Osteoblast (primary cell): Measurements from ENCODE around the gene PPARGC1A. TPM values are rescaled to one million over a fixed set of nuclear protein-coding genes. Genes with fewer than 3 reads are reported as not detected.

ENCODE experiments used
- DNase-seq: peaks from one replicate; pipeline ENCODE4 v3.0.0; 2011; ENCODE audit warnings: low spot score, mixed read lengths; ENCODE audit not compliant: insufficient read length; ENCODE audit errors: missing footprints
- H2AFZ ChIP-seq: 2 replicates; pipeline ENCODE4 v1.6.0; 2011; ENCODE audit warnings: mild to moderate bottlenecking, low read length
- H3K27ac ChIP-seq: 2 replicates; pipeline ENCODE4 v1.5.1; 2011; ENCODE audit warnings: mild to moderate bottlenecking, low read depth, low read length, moderate library complexity
- H3K27me3 ChIP-seq: 2 replicates; pipeline ENCODE4 v1.6.0; 2012; ENCODE audit warnings: mild to moderate bottlenecking, control low read depth, inconsistent platforms, low read length, moderate library complexity; ENCODE audit not compliant: insufficient read depth
- H3K36me3 ChIP-seq: 2 replicates; pipeline ENCODE4 v1.5.1; 2011; ENCODE audit warnings: mild to moderate bottlenecking, low read length, control low read depth, moderate library complexity; ENCODE audit not compliant: insufficient read depth
- H3K4me1 ChIP-seq: 2 replicates; pipeline ENCODE4 v1.5.1; 2011; ENCODE audit warnings: mild to moderate bottlenecking, low read length, control low read depth, moderate library complexity; ENCODE audit not compliant: insufficient read depth
- H3K4me2 ChIP-seq: 2 replicates; pipeline ENCODE4 v1.6.0; 2011; ENCODE audit warnings: mild to moderate bottlenecking, low read length; ENCODE audit not compliant: insufficient read depth
- H3K4me3 ChIP-seq: fragments of 200-600 bp; sonication (generic); 3 replicates; pipeline ENCODE4 v1.5.1; 2012; ENCODE audit warnings: mild to moderate bottlenecking, low read length, inconsistent platforms; ENCODE audit not compliant: insufficient read depth
- H3K79me2 ChIP-seq: 2 replicates; pipeline ENCODE4 v1.6.0; 2012; ENCODE audit warnings: mild to moderate bottlenecking, low read length, control low read depth, inconsistent platforms; ENCODE audit not compliant: insufficient read depth
- H3K9me3 ChIP-seq: 2 replicates; pipeline ENCODE4 v1.5.1; 2011; ENCODE audit warnings: low read depth, low read length, control low read depth
- H4K20me1 ChIP-seq: 2 replicates; pipeline ENCODE4 v1.6.0; 2012; ENCODE audit warnings: mild to moderate bottlenecking, low read length, control low read depth; ENCODE audit not compliant: insufficient read depth
- CTCF ChIP-seq: IDR thresholded peaks from 2 replicates; pipeline ENCODE4 v1.5.1; 2011; ENCODE audit warnings: mild to moderate bottlenecking, low read depth, low read length, moderate library complexity; ENCODE audit errors: extremely low read depth
- total RNA-seq: library from RNA; depleted of rRNA; stranded (reverse); fragments of >200 nt; gene quantifications from 2 replicates; pipeline ENCODE4 v1.2.3, GENCODE V29; 2012

Gene PPARGC1A
- total RNA-seq, 1 donor, result 2.5 TPM

- Histone ChIP-seq H3K4me2 (no peak overlapping the region), H3K9me3 (no peaks in the 10 kb centered on the region), H3K4me3 (no peak overlapping the region), H3K27ac (no peak overlapping the region), H3K36me3 (no peaks in the 10 kb centered on the region), H2AFZ (no peak overlapping the region), H4K20me1 (no peaks in the 10 kb centered on the region), H3K79me2 (no peaks in the 10 kb centered on the region), H3K4me1 (no peaks in the 10 kb centered on the region), H3K27me3 (no peaks in the 10 kb centered on the region)
- DNase-seq, result no peak
- TF ChIP-seq CTCF, result no peak
Observed at GRCh38 chr4:23853986-23854660, 35.7 kb downstream of the PPARGC1A start.

GRCh38 chr4:23851464-23851863 is 38.4 kb downstream of the PPARGC1A start:
- DNase-seq, result no peak

GRCh38 chr4:23847158-23847557 is 42.7 kb downstream of the PPARGC1A start:
- no peaks in the 10 kb centered on the region for H3K36me3 ChIP-seq
- H3K27me3 ChIP-seq, result no peaks in the 10 kb centered on the region
- H3K4me1 ChIP-seq, result no peaks in the 10 kb centered on the region
- H4K20me1 ChIP-seq, result no peaks in the 10 kb centered on the region
- no peak for DNase-seq
- no peak overlapping the region for H2AFZ ChIP-seq
- H3K4me2 ChIP-seq, result no peak overlapping the region
- no peak overlapping the region for H3K27ac ChIP-seq
- no peak overlapping the region for H3K4me3 ChIP-seq
- H3K79me2 ChIP-seq, result no peaks in the 10 kb centered on the region
- TF ChIP-seq CTCF, result no peak
- H3K9me3 ChIP-seq, result no peaks in the 10 kb centered on the region

More at GRCh38 chr4:23851464-23851863, 38.4 kb downstream of the PPARGC1A start:
- Histone ChIP-seq H3K27ac (no peak overlapping the region), H3K4me2 (no peak overlapping the region), H2AFZ (no peak overlapping the region), H3K79me2 (no peaks in the 10 kb centered on the region), H3K4me1 (no peaks in the 10 kb centered on the region), H4K20me1 (no peaks in the 10 kb centered on the region), H3K27me3 (no peaks in the 10 kb centered on the region), H3K4me3 (no peak overlapping the region), H3K36me3 (no peaks in the 10 kb centered on the region), H3K9me3 (no peaks in the 10 kb centered on the region)
- TF ChIP-seq CTCF, result no peak

GRCh38 chr4:23844961-23845360 is 44.9 kb downstream of the PPARGC1A start:
- Histone ChIP-seq H3K4me2 (no peak overlapping the region), H3K79me2 (no peaks in the 10 kb centered on the region), H3K4me3 (no peak overlapping the region), H3K27me3 (no peaks in the 10 kb centered on the region), H2AFZ (no peak overlapping the region), H3K36me3 (no peaks in the 10 kb centered on the region), H3K27ac (no peak overlapping the region), H3K4me1 (no peaks in the 10 kb centered on the region), H3K9me3 (no peaks in the 10 kb centered on the region), H4K20me1 (no peaks in the 10 kb centered on the region)
- no peak for TF ChIP-seq CTCF
- no peak for DNase-seq
